SU-DHL-6 (cell line): ENCODE data around the gene DDX10.

Source experiments
- CTCF ChIP-seq: fragments of 200-600 bp; sonication (generic); IDR thresholded peaks from one replicate; pipeline ENCODE4 v1.5.1; 2017; ENCODE audit warnings: antibody characterized with exemption, mild to moderate bottlenecking, low read length, moderate library complexity; ENCODE audit not compliant: insufficient read depth, poor library complexity, severe bottlenecking
- EZH2phosphoT487 ChIP-seq: fragments of 200-600 bp; sonication (generic), shearing (Covaris generic); conservative IDR thresholded peaks from 2 replicates; pipeline ENCODE4 v1.6.1; 2018; ENCODE audit warnings: mild to moderate bottlenecking, antibody characterized with exemption, low read length, moderate library complexity, mixed read lengths

- TF ChIP-seq CTCF (no peak), EZH2phosphoT487 (no peak)
Observed at GRCh38 chr11:108803776-108804175, 138.9 kb downstream of the DDX10 start.
